RWPE1 (cell line): Measurements from ENCODE around the gene TUBGCP6.
A peak's percentile ranks its signal among the peaks of the same experiment; 100 is the strongest.

Experiments
- CTCF ChIA-PET: fragments of 350-600 bp; sonication (Branson Sonifier 250); formaldehyde crosslinking; extraction: SDS; loops from one replicate; lab custom pipeline; 2021; lab: Yijun Ruan, JAX
- POLR2A ChIA-PET: fragments of 400-600 bp; formaldehyde crosslinking; extraction: SDS; loops from one replicate; lab custom pipeline; 2020; ENCODE audit warnings: antibody characterized with exemption; ENCODE audit not compliant: low non-redundant PET; lab: Yijun Ruan, JAX
- DNase-seq: peaks from one replicate; pipeline ENCODE4 v3.0.0; 2012; ENCODE audit warnings: low spot score
- H3K27ac ChIP-seq: fragments of 450-650 bp; 2 replicates; pipeline ENCODE4 v1.5.1; 2017
- CTCF ChIP-seq: fragments of 450-650 bp; conservative IDR thresholded peaks from 2 replicates; pipeline ENCODE4 v1.5.1; 2017; ENCODE audit warnings: low read depth, mild to moderate bottlenecking

TUBGCP6 gene

GRCh38 chr22:50245214-50246072 is 620 bp upstream of the TUBGCP6 start:
- ChIA-PET CTCF (interaction anchor here (0.7 kb wide), 2 partner anchors 11 to 220 kb away, joined by 3 to 4 read pairs; no protein-coding TSS in a partner anchor), POLR2A (no interaction called here)
- no peak for DNase-seq
- no peak for TF ChIP-seq CTCF
- H3K27ac ChIP-seq = peak overlapping the region; percentile 89

GRCh38 chr22:50243685-50244419 is 971 bp downstream of the TUBGCP6 start:
- no peak for DNase-seq
- TF ChIP-seq CTCF = no peak
- POLR2A ChIA-PET = no interaction called here
- CTCF ChIA-PET = interaction anchor here (0.6 kb wide), 1 partner anchor 415 kb away, joined by 3 read pairs; no protein-coding TSS in a partner anchor
- H3K27ac ChIP-seq = peak overlapping the region; percentile 89

- POLR2A ChIA-PET = no interaction called here
Observed at GRCh38 chr22:50242406-50242949, 2.3 kb downstream of the TUBGCP6 start.

GRCh38 chr22:50238755-50239154 is 6.1 kb downstream of the TUBGCP6 start:
- no peak for DNase-seq
- no peak for TF ChIP-seq CTCF
- ChIA-PET CTCF (no interaction called here), POLR2A (no interaction called here)
- peak overlapping the region; percentile 32 for H3K27ac ChIP-seq

More at GRCh38 chr22:50242406-50242949, 2.3 kb downstream of the TUBGCP6 start:
- no peak for TF ChIP-seq CTCF
- DNase-seq = no peak
- CTCF ChIA-PET = interaction anchor here (0.6 kb wide), 1 partner anchor 99 kb away, joined by 3 read pairs; no protein-coding TSS in a partner anchor
- H3K27ac ChIP-seq = peak overlapping the region; percentile 89

- peak overlapping the region; percentile 16; the same call in 1 of the 2 replicates for H3K27ac ChIP-seq
- ChIA-PET POLR2A (no interaction called here), CTCF (no interaction called here)
- peak; percentile 25; the same call in 1 of the 2 replicates for TF ChIP-seq CTCF
- no peak for DNase-seq
Observed at GRCh38 chr22:50236731-50237409, 8.0 kb downstream of the TUBGCP6 start.
